HG02938 (cell line): ENCODE results near the gene CACNG6.
"Not testable (repeated sequence)": the region's sequence is repeated elsewhere in the genome, so short reads cannot be mapped to it uniquely, and the experiment has no call there.

Experiments used
- ATAC-seq: cut with Tn5 transposase; IDR thresholded peaks from one replicate; pipeline ENCODE4 v1.9.1; 2021; ENCODE audit warnings: mild to moderate bottlenecking, moderate library complexity; ENCODE audit not compliant: unreplicated experiment

The CACNG6 gene

DNA sequence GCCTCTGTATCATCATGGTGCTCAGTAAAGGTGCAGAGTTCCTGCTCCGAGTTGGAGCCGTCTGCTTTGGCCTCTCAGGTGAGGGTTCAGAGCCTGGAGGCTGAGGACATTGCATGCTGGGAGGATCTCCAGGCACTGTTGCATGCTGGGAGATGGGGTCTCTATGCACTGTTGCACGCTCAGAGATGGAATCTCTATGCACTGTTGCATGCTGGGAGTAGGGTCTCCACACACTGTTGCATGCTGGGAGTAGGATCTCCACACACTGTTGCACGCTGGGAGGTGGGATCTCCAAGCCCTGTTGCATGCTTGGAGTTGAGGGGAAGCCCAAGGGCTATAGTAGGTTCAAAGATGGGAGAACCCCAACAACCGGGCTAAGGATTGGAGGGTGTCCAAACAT is 8.3 kb downstream of the CACNG6 start:
- no peak for ATAC-seq

DNA sequence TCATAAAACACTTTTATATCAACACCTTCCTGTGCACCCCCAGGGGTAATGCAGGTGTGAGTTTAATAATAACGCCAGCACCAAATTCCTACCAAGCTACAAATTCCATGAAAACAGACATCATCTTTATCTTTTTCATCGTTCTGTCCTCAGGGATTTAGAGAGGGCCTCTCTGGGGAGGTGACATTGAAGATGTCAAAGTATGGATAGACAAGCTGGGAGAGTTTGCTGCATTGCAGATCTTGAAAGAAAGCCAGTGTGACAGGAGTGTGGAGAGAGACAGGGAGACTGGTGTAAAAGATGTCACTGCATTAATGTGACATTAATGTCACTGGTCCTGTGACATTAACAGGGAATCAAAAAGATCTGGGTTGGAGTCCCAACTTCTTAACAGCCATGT is 10.1 kb downstream of the CACNG6 start:
- ATAC-seq, result no peak

DNA sequence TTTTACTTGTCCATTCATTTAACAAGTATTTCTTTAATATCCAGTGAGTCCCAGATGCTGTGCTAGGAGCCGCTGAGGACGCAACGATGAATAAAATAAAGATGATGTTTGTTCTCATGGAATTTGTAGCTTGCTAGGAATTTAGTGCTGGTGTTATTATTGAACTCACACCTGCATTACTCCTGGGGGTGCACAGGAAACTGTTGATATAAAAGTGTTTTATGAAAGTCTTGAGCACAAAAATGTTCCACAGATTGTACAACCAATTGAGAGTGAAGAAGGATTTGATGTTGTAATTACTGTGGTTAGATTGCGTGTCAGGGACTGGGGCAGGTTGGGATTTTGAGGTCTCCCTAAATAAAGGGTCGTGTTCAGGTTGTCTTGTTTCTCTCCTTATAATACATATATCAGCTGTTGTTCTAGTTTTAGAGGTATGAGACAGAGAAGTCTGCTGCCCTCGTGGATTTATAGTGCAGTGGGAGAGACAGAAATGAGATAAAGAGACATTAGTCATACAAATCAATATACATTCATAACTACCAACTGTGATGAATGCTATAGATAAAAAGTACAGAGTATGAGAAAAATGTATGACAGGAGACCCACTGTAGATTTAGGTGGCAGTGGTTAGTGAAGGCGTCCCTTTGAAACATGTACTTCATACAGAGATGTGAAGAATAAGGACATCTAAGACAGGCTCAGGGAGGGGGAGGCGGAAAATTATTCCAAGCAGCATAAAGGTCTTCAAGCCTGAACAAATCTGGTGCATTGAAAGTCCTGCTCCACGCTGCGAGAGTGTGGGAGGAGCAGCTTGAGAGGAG is 11.3 kb downstream of the CACNG6 start:
- ATAC-seq, result no peak

DNA sequence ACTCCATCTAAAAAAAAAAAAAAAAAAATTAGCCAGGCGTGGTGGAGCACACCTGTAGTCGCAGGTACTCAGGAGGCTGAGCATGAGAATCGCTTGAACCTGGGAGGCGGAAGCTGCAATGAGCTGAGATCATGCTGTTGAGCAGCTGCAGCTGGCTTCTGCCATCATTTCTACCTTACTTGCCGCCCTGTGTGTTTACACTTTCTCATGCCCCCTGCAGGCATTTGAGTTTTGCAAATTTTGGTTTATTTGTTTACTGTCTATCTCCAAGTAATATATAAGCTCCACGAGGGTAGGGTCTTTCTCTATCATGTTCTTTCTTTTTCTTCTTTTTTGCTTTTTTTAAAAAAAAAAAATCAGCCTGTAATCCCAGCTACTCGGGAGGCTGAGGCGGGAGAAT is 18.0 kb downstream of the CACNG6 start:
- no peak for ATAC-seq

DNA sequence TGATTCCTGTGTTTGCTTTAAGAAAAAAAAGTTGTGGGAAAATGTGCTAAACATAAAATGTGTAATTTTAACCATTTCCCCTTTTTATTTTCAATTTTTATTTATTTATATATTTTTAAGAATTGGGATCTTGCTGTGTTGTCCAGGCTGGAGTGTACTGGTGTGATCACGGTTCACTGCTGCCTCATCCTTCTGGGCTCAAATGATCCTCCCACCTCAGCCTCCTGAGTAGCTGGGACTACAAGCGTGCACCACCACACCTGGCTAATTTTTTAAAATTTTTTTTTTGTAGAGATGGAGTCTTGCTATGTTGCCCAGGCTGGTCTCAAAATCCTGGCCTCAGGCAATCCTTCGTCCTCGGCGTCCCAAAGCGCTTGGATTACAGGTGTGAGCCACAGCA is 19.0 kb downstream of the CACNG6 start:
- no peak for ATAC-seq

DNA sequence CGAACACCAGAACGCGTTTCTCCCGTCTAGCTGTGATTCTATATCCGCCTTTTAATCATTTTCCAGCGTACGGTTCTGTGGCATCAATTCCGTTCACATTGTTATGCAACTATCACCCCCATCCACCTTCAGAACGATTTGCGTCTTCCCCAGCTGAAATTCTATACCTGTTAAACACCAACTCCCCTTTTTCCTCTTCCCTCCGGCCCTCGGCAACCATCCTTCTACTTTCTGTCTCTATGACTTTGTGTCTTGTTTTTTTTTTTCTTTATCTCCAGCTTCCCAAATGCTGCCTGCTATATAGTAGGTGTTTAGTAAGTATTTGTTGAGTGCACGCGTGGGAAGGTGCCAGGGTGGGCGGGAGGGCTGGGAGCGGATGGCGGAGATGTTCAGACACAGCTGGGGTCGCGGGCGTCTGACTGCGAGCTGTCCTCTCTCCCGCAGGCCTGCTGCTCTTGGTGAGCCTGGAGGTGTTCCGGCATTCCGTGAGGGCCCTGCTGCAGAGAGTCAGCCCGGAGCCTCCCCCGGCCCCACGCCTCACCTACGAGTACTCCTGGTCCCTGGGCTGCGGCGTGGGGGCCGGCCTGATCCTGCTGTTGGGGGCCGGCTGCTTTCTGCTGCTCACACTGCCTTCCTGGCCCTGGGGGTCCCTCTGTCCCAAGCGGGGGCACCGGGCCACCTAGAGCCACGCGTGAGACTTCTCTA is 20.2 kb downstream of the CACNG6 start:
- no peak for ATAC-seq

DNA sequence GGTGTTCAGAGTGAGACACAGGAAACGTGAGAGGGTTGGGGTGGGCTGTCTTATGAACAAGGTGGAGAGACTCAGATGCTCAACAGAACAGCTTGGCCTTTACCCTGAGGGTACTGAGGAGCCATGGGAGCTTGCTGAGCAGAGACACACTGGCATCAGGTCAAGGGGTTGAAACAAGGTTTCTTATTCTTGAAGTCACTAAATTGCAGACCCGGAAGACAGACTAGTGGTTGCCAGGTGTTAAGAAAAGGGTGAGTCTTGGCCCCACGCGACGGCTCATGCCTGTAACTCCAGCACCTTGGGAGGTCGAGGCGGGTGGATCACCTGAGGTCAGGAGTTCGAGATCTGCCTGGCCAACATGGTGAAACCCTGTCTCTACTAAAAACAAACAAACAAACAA is 22.4 kb downstream of the CACNG6 start:
- no peak for ATAC-seq

DNA sequence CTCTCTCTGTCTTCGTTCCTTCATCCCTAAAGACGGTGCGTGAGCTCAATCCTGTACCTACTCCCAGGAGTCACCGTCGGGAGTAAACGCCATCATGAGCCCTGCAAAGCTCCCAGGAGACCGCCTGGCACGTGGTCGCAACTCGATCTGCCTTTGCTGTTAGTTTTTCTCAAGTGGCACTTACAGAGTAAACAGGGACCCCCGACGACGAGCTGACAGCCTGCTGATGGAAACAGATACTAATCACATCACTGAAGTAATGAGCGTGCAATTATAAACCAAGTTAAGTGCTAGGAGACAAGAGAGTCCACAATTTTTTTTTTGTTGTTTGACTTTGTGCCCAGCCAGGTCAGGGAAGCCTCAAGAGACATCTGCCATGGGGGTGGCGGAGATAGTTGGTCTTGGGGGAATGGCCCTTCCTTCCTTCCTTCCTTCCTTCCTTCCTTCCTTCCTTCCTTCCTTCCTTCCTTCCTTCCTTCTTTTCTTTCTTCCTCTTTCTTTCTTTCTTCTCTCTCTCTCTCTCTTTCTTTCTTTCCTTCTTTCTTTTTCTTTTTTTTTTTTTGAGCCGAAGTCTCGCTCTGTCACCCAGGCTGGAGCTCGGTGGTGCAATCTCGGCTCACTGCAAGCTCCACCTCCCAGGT is 23.6 kb downstream of the CACNG6 start:
- no peak for ATAC-seq

DNA sequence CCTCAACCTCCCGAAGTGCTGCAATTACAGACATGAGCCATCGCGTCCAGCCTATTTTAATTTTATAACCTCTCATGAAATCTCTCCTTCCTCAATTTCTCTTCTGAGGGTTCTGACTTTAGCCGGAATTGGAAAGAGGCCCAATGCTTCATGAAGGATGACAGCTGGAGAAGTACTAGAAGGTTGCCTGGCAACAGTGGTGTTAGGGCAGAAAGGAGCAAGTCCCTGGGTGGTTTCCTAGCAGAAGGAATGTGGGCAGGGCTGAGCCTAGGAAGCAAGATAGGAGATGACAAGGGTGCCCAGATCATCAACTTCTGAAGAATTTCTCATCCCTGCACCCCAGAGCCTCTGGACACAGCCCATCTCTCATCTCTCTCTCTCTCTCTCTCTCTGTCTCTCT is 25.8 kb downstream of the CACNG6 start:
- no peak for ATAC-seq

DNA sequence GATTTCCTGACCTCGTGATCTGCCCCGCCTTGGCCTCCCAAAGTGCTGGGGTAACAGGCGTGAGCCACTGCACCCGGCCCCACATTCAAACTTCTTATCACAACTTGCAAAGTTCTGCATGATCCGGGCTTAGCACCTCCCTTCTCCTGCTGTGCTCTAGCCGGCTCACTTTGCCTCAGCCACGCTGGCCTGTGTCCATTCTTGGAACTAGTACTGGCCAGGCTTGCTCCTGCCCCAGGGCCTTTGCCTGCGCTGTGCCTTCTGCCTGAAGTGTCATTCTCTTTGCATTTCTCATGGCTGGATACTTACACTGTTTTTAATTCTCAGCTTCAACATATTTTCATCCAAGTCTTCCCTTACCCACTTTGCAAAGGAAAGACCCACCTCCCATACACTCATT is 29.9 kb downstream of the CACNG6 start:
- no peak for ATAC-seq

DNA sequence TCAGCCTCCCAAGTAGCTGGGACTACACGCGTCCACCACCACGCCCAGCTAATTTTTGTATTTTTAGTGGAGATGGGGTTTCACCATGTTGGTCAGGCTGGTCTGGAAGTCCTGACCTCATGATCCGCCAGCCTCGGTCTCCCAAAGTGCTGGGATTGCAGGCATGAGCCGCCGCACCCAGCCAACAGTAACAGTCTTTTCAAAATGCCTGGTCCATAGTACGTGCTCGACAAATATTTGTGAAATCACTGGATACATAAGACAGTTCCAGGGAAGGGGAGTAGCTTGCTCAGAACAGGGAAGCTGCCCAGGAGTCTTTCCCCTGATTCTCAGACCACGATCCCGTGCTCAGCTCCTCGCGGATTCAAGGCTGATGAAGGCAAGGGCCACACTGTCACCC is 30.5 kb downstream of the CACNG6 start:
- no peak for ATAC-seq

DNA sequence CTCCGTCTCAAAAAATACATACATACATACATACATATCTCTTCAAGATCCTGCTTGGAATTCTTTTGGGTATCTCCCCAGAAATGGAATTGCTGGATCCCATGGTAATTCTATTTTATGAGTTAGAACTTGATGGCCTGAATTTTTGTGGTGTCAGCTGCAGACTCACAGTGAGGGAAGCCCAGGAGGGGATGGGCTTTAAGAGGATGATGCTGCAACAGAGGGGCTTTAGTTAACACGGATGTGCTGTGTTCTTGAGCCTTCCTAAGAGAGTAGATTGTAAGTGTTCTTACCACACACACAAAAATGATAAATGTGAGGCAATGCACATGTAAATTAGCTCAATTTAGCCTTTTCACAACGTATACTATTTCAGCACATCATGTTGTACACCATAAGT is 31.8 kb downstream of the CACNG6 start:
- no peak for ATAC-seq

DNA sequence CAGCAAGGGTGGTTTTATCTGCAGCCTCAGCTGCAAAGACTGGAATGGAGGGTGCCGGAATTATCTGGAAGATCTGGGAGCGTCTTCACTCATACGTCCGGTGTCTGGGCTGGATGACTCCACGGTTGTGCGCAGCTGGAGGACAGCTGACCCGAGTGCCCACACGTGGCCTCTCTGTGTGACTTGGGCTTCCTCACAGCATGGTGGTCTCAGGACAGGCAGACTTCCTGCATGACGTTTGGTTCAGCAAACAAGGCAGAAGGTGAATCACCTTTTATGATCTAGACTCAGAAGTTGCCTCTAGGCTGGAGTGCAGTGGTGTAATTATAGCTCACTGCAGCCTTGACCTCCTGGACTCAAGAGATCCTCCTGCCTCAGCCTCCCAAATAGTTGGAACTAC is 33.2 kb downstream of the CACNG6 start:
- ATAC-seq, result no peak

DNA sequence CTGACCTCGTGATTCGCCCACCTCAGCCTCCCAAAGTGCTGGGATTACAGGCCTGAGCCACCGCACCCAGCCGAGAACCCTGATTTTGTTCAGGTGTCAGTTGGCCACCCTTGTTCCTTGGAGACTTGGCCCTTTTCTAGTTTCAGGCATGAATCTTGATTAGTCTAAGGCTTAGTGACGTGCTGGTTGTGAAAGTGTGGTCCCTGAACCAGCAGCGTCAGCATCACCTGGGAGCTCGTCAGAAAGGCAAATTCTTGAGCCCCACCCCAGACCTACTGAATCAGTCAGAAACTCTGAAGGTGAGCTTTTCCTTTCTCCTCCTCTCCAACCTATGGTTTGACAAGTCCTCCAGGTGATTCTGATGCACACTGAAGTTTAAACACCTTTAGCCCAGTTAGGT is 35.2 kb downstream of the CACNG6 start:
- ATAC-seq, result no peak

DNA sequence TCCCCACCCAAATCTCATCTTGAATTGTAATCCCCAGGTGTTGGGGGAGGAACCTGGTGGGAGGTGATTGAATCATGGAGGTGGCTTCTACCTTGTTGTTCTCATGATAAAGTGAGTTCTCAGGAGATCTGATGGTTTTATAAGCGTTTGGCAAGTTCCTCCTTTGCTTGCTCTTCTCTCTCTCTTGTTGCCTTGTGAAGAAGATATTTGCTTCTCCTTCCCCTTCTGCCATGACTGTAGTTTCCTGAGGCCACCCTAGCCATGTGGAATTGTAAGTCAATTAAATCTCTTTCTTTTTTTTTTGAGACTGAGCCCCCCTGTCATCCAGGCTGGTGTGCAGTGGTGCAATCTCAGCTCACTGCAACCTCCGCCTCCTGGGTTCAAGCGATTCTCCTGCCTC is 37.9 kb downstream of the CACNG6 start:
- ATAC-seq, result no peak

DNA sequence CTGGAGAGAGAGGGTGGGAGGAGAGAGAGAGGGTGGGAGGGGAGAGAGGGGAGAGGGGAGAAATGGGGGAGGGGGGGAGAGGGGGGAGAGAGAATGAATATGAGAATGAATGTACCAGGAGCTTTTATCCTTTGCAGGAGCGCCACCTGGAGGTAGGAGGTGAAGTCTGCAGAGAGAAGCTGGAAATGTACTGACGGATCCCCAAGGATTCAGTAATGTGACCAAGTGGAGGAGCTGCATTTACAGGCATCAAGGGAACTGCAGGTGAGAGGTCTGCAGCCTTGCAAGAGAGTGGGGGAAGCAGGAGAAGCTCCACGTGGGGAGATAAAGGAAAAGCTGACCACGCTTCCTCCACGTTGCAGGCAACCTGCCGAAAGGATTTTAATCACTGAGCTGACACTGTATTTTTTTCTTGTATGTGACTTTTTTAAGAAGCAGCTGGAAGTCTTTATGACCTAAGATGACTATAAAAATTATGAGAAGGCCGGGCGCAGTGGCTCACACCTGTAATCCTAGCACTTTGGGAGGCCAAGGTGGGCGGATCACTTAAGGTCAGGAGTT is 38.6 kb downstream of the CACNG6 start:
- no peak for ATAC-seq

DNA sequence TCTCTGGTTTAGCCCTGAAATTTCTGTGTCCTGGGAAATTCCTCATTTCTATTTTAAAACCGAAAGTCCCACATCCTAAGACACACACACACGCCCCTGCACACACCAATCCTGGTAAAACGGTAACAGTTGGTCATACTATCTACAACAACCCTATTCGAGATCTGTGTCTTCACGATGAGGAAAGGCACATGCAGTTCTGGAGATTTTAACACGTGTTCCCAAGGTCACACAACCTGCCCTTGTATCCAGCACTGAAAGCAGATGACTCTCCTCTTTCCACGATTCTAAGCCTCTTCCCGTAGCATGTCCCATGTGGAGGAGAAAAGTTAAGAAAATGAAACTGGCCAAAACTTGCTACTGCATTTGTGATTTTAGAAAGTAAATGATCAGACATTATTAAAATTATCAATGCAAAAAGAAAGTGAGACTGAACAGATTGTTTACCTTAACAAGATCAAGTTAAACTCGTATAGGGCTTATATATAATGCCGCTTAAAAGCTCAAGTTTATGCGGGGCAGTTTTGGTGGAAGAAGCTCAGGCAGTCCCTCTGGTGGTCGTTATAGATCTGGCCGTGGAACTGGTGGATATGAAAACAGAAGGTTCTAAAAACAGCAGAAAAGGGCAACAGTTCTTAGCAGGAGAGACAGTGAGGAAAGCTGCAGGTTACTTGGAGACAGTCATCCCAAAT is 39.6 kb downstream of the CACNG6 start:
- ATAC-seq, result no peak

DNA sequence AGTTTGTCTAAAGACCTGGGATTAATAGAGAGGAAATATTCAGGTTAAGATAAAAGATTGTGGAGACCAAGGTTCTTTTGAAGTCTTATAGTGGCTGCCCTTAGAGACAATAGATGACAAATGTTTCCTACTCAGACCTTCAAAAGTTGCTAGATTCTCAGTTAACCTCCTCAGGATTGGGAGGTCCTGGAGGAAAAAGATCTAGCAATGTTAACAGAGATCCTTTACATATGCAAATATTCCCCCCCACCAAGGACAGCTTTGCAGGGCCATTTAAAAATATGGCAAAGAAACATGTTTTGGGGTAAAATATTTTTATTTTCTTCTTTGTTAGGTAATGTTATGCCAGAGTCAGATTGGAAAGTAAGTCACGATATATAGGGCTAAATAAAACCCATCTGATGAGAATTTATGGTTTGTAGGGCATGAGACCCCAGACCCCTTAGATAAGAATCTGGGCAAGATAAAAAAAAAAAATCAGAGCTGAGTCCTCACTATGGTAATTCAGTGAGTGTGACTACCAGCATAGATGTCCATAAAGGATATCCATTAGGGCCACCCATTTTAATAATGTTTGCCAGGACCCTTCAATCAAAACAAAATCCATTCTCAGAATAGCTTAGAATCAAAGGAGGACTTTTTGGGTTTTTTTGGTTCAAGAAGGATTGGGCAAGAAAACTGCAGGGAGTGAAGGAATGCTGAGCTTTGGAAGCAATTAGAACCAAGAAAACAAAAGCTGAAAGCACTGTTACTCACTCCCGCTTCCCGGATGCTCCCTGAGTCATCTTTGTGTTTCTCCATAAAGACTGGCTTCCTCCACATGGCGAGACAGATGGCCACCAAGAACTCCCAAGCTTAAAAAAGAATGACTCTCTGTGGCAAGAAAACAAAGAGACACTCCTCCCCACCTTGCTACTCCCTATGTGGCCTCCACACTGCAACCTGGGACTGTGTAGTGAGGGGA is 44.1 kb downstream of the CACNG6 start:
- ATAC-seq, result no peak

DNA sequence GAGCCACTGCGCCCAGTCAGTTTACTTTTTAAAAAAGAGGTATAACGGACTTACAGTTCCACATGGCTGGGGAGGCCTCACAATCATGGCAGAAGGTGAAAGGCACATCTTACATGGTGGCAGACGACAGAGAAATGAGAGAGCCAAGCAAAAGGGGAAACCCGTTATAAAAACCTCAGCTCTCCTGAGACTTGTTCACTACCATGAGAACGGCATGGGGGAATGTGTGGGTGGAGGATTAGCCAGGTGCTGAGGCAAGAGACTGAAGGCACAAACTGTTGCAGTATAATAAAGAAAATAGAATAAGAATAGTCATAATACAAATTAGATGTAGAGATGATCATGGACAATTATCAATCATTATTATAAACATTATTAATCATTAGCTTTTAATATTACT is 45.1 kb downstream of the CACNG6 start:
- ATAC-seq, result not testable (repeated sequence)

DNA sequence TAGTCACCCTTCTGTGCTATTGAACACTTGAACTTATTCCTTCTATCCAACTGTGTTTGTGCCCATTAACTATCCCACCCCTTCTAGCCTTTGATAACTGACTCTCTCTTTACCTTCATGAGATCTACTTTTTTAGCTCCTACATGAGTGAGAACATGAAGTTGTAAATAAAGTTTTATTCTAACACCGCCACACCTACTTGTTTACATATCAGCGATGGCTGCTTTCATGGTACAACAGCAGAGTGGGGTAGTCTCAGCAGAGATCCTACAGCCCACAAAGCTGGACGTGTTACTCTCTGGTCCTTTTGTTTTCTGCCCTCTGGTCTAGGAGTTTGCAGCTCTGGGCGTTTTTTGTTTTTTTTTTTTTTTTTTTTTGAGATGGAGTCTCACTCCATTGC is 48.6 kb downstream of the CACNG6 start:
- no peak for ATAC-seq
